ENCODE measurements around the gene CNBD2.

DNA sequence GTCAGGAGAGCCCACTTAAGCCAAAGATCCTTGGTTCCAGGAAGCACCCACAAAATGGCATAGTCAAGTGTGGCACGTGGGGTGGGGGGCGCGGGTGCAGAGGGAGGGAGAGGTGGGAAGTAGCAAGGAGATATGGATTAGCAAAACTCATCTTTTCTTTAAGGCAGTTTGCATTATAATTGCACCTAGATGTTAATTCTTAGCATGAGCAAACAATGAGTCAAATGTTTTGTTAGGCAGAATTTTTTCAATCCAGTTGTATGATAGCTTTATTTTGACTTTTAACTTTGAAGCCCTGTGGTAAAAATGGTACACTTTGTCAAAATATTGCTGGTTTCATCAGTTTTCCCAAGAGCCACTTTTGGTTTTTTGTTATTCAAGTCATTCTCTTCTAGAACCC is 29.1 kb upstream of the CNBD2 start:
- TF ChIP-seq KLF7 (tag by site-specific recombination; IDR thresholded peaks at IDR 0.05; ENCODE audit: borderline replicate concordance) (no peak), ZNF211 (tag by site-specific recombination; IDR thresholded peaks at IDR 0.05; ENCODE audit: low read depth) (no peak), SETDB1 (IDR thresholded peaks at IDR 0.05; ENCODE audit: insufficient read length, low read length) (no peak), ZNF274 (IDR thresholded peaks at IDR 0.05; ENCODE audit: low read length) (no peak), ZNF274 (tag by site-specific recombination; IDR thresholded peaks at IDR 0.05; ENCODE audit: borderline replicate concordance) (no peak), ZFP37 (tag by site-specific recombination; IDR thresholded peaks at IDR 0.05) (no peak), BCL11A (tag by site-specific recombination; IDR thresholded peaks at IDR 0.05; ENCODE audit: low read depth) (no peak), PRDM1 (tag by site-specific recombination; IDR thresholded peaks at IDR 0.05) (no peak), ZNF19 (tag by site-specific recombination; IDR thresholded peaks at IDR 0.05; ENCODE audit: low read depth) (no peak), ZNF585B (tag by site-specific recombination; IDR thresholded peaks at IDR 0.05) (no peak), WT1 (tag by site-specific recombination; IDR thresholded peaks at IDR 0.05) (no peak)
- TF ChIP-seq, protein P1, sequence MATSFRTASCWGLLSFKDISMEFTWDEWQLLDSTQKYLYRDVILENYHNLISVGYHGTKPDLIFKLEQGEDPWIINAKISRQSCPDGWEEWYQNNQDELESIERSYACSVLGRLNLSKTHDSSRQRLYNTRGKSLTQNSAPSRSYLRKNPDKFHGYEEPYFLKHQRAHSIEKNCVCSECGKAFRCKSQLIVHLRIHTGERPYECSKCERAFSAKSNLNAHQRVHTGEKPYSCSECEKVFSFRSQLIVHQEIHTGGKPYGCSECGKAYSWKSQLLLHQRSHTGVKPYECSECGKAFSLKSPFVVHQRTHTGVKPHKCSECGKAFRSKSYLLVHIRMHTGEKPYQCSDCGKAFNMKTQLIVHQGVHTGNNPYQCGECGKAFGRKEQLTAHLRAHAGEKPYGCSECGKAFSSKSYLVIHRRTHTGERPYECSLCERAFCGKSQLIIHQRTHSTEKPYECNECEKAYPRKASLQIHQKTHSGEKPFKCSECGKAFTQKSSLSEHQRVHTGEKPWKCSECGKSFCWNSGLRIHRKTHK (tag by site-specific recombination; IDR thresholded peaks at IDR 0.05): no peak
- TF ChIP-seq, protein P2, sequence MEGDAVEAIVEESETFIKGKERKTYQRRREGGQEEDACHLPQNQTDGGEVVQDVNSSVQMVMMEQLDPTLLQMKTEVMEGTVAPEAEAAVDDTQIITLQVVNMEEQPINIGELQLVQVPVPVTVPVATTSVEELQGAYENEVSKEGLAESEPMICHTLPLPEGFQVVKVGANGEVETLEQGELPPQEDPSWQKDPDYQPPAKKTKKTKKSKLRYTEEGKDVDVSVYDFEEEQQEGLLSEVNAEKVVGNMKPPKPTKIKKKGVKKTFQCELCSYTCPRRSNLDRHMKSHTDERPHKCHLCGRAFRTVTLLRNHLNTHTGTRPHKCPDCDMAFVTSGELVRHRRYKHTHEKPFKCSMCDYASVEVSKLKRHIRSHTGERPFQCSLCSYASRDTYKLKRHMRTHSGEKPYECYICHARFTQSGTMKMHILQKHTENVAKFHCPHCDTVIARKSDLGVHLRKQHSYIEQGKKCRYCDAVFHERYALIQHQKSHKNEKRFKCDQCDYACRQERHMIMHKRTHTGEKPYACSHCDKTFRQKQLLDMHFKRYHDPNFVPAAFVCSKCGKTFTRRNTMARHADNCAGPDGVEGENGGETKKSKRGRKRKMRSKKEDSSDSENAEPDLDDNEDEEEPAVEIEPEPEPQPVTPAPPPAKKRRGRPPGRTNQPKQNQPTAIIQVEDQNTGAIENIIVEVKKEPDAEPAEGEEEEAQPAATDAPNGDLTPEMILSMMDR (tag by site-specific recombination; IDR thresholded peaks at IDR 0.05): no peak
